ENCODE data around the gene PRXL2C. TPM values are rescaled to one million over a fixed set of nuclear protein-coding genes. Genes with fewer than 3 reads are reported as not detected.
A peak's percentile ranks its signal among the peaks of the same experiment; 100 is the strongest.

PRXL2C gene
- total and polyA plus RNA-seq, 9 of the 15 experiments (the other 6 are each of a cell fraction or from before 2014, with no cell fraction given) = 3.6 to 15.3 (median 10.6) TPM

- no peak for TF ChIP-seq GTF3C2 (IDR thresholded peaks at IDR 0.05; ENCODE audit: borderline replicate concordance, extremely low read depth, insufficient read length)
- no peak for TF ChIP-seq HNRNPUL1 (IDR thresholded peaks at IDR 0.05; ENCODE audit: low read length)
- no peak for TF ChIP-seq PURB (CRISPR knock-in tag; IDR thresholded peaks at IDR 0.05; ENCODE audit: low read depth)
- TF ChIP-seq TFAM (CRISPR knock-in tag; conservative IDR thresholded peaks at IDR 0.05) = no peak
- TF ChIP-seq SP2 (IDR thresholded peaks at IDR 0.05; ENCODE audit: extremely low read depth, low read depth, low read length, poor library complexity, severe bottlenecking) = no peak
- no peak for TF ChIP-seq ARID2 (IDR thresholded peaks at IDR 0.05)
- TF ChIP-seq HIVEP1 (CRISPR knock-in tag; IDR thresholded peaks at IDR 0.05) = no peak
- peak; percentile 43; the same call in 1 of the 2 replicates for TF ChIP-seq ATF7 (IDR thresholded peaks at IDR 0.05)
- TF ChIP-seq ZNF707 (CRISPR knock-in tag; conservative IDR thresholded peaks at IDR 0.05) = no peak
- no peak for TF ChIP-seq GABPB1 (CRISPR knock-in tag; IDR thresholded peaks at IDR 0.05)
- no peak for TF ChIP-seq ZNF24 (IDR thresholded peaks at IDR 0.05)
- no peak for TF ChIP-seq HLTF (IDR thresholded peaks at IDR 0.05)
- TF ChIP-seq KDM1A (IDR thresholded peaks at IDR 0.05) = peak; percentile 42 to 71; a peak in 2 of 4 replicates
- no peak for TF ChIP-seq ZNF143 (CRISPR knock-in tag; IDR thresholded peaks at IDR 0.05)
- TF ChIP-seq CREM (IDR thresholded peaks at IDR 0.05; ENCODE audit: low read depth) = 0 out of 2 replicates have a peak, but pooled peaks have one; percentile 35
- no peak for TF ChIP-seq ZNF551 (CRISPR knock-in tag; IDR thresholded peaks at IDR 0.05)
- peak; percentile 90 for TF ChIP-seq DPF2 (IDR thresholded peaks at IDR 0.05)
- no peak for TF ChIP-seq SMC3 (conservative IDR thresholded peaks at IDR 0.05; ENCODE audit: insufficient read depth, low read depth, low read length)
- TF ChIP-seq SNRNP70 (optimal IDR thresholded peaks at IDR 0.05; ENCODE audit: low read depth, low read length) = no peak
- no peak for TF ChIP-seq ZNF253 (CRISPR knock-in tag; conservative IDR thresholded peaks at IDR 0.05)
- TF ChIP-seq TBL1XR1 (IDR thresholded peaks at IDR 0.05; ENCODE audit: low read length in 2 of 2) = peak in 1 of 2 experiments; percentile 74; a peak in 1 of 4 replicates
- TF ChIP-seq PHF20 (IDR thresholded peaks at IDR 0.05; ENCODE audit: partially characterized antibody) = no peak
- TF ChIP-seq ELF2 (CRISPR knock-in tag; IDR thresholded peaks at IDR 0.05) = no peak
- TF ChIP-seq, protein P1, sequence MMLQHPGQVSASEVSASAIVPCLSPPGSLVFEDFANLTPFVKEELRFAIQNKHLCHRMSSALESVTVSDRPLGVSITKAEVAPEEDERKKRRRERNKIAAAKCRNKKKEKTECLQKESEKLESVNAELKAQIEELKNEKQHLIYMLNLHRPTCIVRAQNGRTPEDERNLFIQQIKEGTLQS (IDR thresholded peaks at IDR 0.05) = no peak; the same call in 1 of the 2 replicates
- TF ChIP-seq, protein P1 (CRISPR knock-in tag; conservative IDR thresholded peaks at IDR 0.05) = no peak
- no peak for TF ChIP-seq KAT8 (IDR thresholded peaks at IDR 0.05; ENCODE audit: low read depth)
- TF ChIP-seq, protein P2, sequence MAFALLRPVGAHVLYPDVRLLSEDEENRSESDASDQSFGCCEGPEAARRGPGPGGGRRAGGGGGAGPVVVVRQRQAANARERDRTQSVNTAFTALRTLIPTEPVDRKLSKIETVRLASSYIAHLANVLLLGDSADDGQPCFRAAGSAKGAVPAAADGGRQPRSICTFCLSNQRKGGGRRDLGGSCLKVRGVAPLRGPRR (CRISPR knock-in tag; IDR thresholded peaks at IDR 0.05) = no peak
- TF ChIP-seq SPI1 (IDR thresholded peaks at IDR 0.05; ENCODE audit: borderline replicate concordance, low read depth, low read length) = no peak
- TF ChIP-seq RBM22 (IDR thresholded peaks at IDR 0.05; ENCODE audit: low read depth, low read length, poor library complexity, severe bottlenecking) = no peak
Observed at GRCh38 chr9:96680812-96681499, 25.8 kb upstream of the PRXL2C start (continued).
